ENCODE results near the gene MRTFA.

GRCh38 chr22:40504285-40505249 lies 132.0 kb downstream of the MRTFA start:
- TF ChIP-seq POLR2A (IDR thresholded peaks at IDR 0.05) = no peak
- TF ChIP-seq, protein P1, sequence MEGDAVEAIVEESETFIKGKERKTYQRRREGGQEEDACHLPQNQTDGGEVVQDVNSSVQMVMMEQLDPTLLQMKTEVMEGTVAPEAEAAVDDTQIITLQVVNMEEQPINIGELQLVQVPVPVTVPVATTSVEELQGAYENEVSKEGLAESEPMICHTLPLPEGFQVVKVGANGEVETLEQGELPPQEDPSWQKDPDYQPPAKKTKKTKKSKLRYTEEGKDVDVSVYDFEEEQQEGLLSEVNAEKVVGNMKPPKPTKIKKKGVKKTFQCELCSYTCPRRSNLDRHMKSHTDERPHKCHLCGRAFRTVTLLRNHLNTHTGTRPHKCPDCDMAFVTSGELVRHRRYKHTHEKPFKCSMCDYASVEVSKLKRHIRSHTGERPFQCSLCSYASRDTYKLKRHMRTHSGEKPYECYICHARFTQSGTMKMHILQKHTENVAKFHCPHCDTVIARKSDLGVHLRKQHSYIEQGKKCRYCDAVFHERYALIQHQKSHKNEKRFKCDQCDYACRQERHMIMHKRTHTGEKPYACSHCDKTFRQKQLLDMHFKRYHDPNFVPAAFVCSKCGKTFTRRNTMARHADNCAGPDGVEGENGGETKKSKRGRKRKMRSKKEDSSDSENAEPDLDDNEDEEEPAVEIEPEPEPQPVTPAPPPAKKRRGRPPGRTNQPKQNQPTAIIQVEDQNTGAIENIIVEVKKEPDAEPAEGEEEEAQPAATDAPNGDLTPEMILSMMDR (IDR thresholded peaks at IDR 0.05 in 8 of 11, conservative IDR thresholded peaks at IDR 0.05 in 3 of 11) = no peak
